Stimulated activated CD8-positive, alpha-beta memory T cell treated with anti-CD3 and anti-CD28 coated beads, Interleukin-15, amount 100 ng/mL, for 24 hours (primary cell): ENCODE data around the gene KIF13A.
"Not testable (repeated sequence)": the region's sequence is repeated elsewhere in the genome, so short reads cannot be mapped to it uniquely, and the experiment has no call there.

Experiments used
- DNase-seq: peaks from one replicate; pipeline ENCODE4 v3.0.0-alpha.2; 2020; ENCODE audit warnings: low read depth

The KIF13A gene

DNA sequence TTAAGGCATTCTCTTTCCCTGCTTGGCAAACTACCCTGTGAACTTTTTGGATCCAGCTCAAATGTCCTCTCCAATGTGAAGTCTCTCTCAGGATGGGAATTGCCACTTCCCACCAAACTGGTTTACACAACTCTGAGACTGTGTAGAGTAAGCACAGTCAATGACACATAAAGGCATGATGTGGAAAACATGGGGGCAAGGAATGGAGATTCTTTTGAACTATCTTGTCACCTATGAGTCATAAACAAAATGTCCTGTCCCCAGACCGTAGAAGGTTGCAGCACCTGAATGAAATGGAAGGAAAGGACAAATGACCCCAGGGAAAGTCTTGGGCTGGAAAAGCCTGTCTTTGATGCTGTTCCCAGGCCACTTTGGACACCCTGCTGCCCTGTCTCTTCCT, 11.0 kb upstream of the KIF13A start:
- no peak for DNase-seq

DNA sequence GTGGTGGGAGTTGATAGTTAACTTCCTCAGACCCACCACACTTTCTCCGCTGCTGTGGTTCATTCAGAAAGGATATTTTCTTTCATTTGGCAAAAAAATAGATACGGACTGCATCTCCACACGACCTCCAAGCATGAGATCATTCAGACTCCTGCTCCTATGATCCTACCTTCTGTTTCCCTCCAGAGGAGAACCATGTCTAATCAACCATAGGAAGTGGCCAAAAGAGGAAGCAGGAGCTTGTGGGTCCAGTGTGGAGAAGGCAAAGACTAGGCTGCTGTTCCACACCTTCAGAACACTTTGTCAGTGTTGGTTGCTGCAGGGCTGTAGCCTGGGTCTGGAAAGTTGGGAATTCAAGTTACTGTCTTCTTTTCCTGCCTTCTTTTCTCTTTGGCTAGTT, 10.6 kb upstream of the KIF13A start:
- DNase-seq = no peak

DNA sequence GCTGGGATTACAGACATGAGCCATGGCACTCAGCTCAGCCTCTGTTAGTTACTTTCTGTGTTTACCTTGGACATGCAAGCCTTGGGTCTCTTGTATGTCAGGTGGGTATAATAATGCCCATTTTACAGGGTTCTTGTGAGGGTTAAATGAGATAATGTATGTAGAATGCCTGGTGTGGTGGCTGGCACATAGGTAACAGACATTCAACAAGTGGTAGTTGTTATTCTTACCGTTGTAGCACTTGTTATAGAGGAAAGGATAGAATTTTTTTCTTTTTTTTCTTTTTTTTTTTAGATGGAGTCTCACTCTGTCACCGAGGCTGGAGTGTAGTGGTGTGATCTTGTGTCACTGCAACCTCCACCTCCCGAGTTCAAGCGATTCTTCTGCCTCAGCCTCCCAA, 8.0 kb upstream of the KIF13A start:
- no peak for DNase-seq

DNA sequence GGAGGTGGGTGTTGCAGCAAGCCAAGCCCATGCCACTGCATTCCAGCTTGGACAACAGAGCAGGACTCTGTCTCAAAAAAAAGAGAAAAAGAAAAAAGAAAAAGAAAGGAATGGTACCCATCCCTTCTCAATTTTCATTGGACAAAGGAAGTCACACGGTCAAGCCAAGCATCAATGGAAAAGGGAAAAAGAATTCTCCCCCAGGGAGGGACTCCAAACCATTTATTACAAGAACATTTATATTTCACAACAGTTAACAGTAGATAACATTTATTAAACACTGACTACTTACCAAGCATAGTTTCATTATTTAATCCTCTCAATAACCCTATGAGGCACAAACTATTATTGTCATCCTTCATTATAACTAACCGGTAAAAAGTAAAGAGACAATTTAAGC, 6.6 kb upstream of the KIF13A start:
- no peak for DNase-seq

DNA sequence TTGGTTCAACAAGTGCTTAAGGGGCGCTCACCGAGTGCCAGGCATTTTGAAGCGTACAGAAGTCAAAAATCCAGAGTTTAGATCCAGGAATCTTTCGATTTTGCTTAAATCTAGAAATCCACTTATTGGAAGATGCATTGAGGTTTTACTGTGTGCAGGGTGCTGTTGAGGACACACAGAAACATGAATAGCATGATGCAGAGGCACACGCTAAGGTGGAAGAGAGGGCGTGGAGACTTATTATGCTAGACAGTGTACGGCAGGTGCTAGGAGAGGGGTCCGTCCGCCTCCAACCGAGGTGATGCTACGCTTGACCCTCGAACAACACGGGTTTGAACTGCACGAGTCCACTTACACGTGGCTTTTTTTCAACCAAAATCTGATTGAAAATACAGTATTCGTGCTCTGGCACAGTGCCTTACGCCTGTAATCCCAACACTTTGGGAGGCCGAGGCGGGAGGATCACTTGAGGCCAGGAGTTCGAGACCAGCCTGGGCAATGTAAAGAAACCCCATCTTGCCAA, 1.0 kb upstream of the KIF13A start:
- no peak for DNase-seq

DNA sequence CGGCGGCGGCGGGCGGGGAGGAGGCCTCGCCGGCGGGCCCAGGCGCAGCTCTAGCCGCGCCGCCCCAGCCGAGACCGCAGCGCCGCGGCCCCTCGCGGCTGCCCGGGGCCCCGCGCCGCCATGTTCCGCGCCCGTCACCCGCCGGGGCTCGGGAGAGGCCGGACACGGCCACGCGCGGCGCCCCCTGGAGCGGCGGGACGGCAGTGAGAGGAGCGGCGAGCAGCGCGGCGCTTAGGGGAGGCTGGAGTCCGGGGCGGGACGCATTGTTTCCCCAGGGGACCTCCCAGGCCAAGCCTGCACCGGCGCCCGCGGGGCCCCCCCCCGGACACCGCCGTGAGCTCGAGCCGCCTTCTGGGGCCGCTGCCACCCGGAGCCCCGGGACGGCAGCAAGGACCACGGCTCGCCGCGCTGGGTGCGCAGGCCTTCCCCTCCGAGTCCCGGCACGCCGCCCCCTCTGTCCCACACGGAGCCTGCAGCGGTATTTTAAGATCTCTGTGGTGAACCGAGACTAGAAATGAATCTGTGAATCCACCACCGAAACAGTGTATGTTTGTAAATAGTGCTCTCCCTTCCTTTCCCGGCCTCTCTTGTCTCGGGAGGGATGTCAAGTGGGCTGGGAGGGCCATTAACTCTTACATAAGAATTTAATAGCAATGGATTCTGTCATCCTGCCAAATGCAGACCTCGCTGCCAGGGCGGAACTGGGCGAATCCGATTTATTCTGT, 424 bp upstream of the KIF13A start:
- no peak for DNase-seq

DNA sequence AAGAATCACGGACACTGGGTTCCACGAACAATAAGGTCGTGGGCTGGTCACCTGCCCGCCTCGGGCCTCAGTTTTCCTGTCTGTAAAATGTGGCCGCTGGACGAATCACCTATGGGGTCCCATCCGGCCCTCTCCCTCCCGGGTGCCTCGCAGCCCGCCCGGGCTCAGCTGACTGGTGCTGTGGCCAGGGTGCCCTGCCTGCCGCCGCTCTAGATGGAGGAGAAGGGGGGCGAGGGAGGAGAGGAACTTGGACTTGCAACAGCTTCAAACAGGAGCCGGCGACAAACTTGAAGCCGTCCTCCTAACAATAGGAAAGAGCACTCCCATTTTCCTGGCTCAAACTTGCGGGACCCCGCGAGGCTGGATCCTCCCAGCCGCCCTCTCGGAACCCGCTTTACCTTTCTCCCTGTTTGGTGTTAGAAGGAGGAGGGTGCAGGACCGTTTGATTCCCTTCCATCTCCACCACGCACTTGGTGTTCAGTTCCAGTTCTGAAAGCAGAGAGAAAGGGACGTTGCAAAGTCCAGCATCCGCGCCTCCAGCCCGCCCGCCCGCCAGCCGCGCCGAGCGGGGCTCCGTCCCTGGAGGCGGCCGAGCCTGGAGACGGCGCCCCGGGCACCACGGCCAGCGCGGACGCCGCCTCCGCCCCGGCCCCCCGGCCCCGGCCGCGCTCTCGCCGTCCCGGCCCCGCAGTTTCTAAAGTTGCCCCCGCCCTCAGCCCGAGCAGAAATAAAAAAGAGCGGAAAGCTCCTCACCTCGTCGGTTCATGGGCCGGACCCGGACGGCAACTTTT, 584 bp downstream of the KIF13A start:
- no peak for DNase-seq

DNA sequence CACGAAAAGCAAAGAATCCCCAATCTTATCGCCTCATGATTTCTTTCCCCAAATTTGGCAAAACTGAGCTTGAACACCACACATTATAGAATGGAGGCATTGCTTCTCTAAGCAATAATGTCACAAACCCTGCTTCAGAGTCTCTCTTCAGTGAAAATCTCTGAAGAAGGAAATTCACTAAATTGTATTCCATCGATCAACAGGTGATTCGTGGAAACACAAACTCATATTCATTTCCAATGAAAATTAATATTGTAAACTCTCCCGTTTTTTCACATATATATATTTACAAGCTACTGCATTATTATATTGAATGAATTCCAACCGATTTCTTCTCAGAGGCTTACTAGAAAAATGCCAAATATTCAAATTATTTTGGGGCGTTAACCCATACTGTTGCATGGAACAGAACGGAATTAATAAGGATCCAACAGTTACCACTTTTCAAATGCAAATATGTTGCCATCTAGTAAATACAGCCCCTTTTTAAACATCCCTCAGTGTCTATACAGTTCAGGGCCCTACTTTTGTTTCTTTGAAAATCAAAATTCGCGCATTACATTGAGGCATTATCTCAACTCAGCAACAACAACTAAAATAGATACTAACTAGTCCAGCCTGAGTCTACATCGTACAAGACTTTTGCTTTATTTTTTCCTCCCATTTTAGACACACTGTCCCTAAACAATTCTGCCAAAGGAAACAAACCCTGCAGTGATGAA, 1.3 kb downstream of the KIF13A start:
- no peak for DNase-seq

DNA sequence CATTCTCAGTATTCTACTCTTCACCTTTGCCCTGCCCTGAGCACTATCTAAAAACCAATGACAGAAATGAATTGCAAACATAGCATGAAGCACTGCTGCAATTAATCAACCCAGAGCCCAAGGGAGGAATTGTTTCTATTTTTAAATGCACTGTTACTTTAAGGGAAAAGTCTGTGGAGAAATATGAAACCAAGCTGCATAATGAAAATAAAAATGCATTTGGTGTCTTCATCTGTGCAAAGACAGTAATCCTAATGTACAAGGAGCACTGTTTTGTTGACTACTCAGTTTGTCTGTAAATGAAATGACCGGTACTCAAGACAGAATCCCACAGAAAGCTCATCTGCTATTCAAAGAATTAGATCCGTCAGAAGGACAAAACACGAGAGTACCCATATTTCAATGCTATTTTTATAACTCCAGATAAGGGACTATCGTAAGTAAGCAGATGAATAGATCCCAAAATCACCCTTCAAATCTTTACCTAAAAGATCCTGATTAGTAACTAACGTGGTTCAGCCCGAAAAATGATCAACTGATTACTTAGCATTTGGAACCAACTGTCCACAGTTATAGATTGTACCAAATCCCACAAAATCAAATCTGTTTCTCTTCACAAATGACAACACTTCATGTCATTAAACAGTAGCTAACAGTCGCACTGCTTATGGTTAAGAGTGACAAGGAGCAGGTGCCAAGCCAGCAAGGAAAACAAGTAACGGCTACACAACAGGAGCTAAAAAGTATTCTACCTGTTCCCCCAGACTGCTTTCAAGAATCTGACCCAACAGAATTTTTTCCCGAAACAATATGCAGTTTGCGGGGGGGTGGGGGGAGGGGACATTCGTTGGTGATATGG, 2.4 kb downstream of the KIF13A start:
- no peak for DNase-seq

DNA sequence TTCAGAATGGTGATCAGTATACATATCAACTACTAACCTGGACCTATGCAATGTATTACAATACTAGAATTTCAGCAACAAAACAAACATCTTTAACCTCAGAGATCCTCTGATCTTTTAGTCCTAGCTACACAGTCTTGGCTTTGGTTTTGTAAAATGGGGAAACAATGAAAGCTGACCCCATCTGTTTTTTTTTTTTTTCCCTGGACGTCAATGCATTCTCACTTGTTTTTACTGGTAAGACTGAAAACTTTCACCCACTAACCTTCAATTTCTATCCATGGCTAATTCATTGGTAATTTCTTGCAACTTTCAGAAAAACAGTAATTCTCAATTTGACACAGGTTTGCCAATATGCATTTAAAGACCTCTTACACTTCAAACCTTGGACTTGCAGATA, 3.0 kb downstream of the KIF13A start:
- DNase-seq = no peak

DNA sequence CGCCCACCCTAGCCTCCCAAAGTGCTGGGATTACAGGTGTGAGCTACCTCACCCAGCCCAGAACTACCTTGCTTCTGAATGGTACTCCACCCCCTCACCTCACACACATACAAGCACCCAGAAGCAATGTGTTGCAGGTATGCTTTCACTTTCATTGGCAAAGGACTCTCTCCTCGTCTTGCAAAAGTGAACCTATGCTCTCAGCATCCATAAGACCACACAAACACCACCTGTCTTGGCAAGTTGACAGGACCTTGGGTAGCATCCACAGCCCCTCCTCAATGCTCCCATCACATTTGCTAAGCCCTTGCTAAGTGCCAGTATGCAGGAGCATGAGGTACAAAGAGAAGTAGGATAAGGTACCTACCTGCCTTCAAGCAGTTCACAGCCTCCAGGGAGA, 3.7 kb downstream of the KIF13A start:
- no peak for DNase-seq

DNA sequence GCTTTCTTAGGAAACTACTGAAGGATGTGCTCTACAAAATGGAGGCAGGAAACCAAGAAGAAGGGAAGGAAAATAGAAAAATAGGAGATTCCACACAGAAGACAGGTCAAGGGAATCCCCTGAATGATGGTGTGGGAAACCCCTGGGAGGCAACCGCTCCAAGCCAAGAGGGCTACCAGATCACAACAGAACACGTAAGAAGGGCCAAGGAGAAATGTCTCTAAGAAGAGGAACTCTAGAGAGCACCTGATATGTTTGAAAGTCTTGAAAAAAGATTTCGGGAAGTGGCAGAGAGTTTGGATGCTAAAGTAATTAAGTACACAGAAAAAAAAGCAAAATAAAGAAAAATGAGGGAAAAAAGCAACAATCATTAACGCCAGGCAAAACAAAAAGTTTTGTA, 7.1 kb downstream of the KIF13A start:
- DNase-seq = no peak

DNA sequence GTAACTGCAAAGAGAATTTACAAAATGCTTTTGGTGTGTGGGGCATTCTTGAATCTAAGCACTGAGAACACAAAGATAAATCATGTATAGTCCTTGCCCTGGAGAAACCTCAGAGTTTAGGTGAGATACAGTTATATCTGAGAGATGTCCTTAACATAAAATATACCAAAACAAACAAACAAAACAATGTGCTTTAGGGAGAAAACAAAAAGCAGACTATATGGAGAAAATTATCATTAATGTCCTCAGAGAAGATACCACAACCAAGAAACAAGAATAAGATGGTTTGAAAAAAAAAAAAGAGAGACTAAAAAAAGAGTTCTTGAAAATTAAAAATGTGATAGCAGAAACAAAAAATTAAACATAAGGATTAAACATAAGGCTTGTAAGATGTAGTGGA, 8.0 kb downstream of the KIF13A start:
- DNase-seq = no peak

DNA sequence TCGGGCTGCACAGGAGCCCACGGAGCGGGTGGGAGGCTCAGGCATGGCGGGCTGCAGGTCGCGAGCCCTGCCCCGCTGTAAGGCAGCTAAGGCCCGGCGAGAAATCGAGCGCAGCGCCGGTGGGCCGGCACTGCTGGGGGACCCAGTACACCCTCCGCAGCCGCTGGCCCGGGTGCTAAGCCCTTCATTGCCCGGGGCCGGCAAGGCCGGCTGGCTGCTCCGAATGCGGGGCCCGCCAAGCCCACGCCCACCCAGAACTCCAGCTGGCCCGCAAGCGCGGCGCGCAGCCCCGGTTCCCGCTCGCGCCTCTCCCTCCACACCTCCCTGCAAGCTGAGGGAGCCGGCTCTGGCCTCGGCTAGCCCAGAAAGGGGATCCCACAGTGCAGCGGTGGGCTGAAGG, 11.2 kb downstream of the KIF13A start:
- not testable (repeated sequence) for DNase-seq

DNA sequence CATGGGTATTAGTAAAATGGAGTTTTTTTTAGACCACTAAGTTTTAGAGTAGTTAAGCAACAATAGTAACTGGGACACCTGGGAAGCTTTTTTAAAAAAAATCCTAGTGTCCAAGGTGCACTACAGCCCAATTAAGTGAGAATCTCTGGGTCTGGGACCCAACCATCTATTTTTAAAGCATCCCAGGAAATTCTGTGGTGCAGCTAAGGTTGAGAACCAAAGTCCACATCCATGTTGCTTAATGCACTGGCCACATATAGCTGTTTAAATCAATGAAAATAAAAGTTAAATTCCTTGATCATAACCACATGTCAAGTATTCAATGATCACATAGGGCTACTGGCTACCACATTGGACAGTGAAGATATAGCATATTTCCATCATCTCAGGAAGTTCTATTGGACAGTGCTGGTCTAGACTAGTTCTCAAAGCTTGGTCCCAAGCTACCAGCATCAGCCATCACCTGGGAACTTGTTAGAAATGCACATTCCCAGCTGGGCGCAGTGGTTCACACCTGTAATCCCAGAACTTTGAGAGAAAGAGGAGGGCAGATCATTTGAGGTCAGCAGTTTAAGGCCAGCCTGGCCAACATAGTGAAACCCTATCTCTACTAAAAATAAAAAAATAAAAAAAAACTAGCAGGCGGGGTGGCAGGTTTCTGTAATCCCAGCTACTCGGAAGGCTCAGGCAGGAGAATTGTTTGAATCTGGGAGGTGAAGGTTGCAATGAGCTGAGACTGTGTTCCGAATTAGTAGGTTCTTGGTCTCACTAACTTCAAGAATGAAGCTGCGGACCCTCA, 12.7 kb downstream of the KIF13A start:
- no peak for DNase-seq

DNA sequence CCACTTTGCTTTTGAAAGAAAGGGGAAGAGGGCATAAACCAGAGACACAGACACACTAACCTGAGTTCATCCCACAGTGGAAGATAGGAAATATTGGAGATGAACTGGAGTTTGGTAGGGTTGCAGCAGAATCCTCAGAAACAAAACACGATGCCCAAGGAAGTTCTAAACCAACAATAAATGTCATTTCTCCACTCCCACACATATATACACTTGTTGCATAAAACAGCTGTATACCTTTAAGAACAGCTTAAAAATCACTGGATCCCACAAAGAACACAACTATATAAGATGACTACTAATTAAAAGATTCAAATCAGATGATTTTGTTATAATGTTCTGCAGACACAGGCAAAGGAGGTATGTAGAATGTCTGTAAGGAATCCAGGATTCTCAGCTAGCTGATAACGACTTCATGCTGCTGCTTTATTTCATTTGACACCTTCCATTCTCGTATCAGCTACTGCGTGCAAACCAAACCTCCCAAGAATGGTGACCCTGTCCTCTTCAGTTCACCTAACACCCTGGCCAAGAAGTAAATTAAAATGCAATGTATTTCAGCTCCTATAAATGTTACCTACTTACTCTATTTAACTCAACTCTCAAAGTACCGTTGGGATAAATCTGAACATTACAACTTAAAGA, 14.3 kb downstream of the KIF13A start:
- no peak for DNase-seq

DNA sequence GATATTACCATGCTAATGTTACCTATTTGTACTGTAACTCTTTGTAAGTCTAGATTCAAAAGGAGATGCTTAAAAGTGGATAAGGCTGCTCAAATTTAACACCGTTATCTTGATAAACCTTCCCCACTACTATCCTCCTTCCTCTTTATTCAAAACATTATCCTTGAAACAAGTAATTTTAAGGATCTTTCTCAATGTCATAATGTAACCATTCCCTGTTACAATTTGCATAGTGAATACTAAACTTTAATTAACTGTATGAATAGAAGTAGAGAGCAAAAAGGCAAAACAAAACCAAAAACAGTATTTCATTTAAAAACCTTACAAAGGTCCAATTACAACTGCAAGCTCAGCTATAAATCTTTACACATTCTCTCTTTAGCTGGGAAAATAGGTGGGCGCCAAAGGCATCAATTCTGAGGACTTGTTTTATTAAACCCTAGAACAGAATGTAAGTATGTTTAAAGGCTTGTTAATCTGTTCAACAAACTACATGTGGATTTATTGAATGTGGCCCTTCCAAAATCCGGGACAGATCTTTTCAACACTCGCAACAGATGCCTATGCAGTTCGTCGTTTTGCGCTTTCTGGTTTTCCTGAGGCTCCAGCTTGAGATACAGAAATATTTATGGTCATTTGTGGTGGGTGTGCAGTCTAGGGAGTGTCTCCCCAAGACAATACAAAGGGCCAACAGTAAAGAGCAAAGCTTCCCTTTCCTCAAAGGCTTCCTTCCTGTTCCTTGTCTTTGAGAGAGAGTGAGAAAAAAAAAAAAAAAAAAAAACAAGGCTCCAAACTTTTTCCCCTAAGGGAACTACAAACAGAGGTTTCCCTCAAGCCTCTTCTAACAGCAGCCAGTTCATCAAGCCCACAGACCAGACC, 15.1 kb downstream of the KIF13A start:
- DNase-seq = no peak

DNA sequence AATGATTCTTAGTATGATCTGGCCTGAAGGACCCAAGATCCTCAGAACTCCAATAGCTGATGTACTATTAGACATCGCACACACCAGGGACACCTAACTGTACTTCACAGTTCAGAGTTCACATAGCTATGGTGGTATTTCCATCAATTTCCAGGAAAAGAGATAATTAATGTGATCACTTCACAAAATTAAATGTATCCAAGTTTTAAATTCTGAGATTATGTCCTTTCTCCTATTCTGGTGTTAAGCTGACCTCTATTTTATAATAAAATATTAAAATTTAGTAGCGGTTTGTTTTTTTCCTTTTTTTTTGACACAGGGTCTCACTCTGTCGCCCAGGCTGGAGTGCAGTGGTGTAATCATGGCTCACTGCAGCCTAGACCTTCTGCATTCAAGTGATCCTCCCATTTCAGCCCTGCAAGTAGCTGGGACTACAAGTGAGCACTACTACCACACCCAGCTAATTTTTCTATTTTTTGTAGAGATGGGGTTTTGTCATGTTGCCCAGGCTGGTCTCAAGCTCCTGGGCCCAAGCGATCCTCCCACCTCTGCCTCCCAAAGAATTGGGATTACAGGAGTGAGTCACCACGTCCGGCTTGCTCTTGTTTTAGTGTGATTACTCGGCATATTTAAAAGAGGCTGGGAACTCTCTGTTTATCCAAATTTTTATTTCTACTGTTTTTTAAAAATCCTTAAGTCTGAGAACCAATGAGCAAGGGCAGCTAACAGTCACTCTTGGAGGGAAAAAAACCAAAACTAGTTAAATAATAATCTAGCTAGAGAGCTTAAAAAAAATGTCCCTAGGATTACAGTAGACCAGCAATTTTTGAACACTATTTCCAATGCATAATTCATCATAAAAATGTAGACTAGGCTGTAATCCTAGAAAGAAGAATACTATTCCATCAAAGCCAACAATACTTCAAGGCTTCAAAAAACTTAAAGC, 16.0 kb downstream of the KIF13A start:
- no peak for DNase-seq
